Heart left ventricle (tissue), 16 donors: Measurements from ENCODE around the gene CIAO2A. TPM values are rescaled to one million over a fixed set of nuclear protein-coding genes. Genes with fewer than 3 reads are reported as not detected.
A peak's percentile ranks its signal among the peaks of the same experiment; 100 is the strongest.

Experiments
- ATAC-seq, 4 donors: fragments of 200-7000 bp; cut with Tn5 transposase; one replicate each; pipeline ENCODE4 v1.9.1; 2020 to 2022; ENCODE audit warnings: moderate library complexity in 4 of 4, mild to moderate bottlenecking in 3 of 4, moderate number of reproducible peaks in 1 of 4
- DNase-seq, 5 donors: peaks; one replicate each; pipeline ENCODE4 v3.0.0-alpha.2; 2020
- H3K27ac ChIP-seq, 12 donors: fragments of 200-600 bp; sonication (generic) in 4 of 12; one replicate each; pipeline versions ENCODE4 v1.5.0 to v1.8.0; 2016 to 2022; ENCODE audit warnings: mild to moderate bottlenecking in 2 of 12
- H3K27me3 ChIP-seq, 9 donors: fragments of 200-600 bp; sonication (generic) in 2 of 9; one replicate each; pipeline versions ENCODE4 v1.5.1 to v1.8.0; 2016 to 2022; ENCODE audit warnings: mild to moderate bottlenecking in 3 of 9
- H3K36me3 ChIP-seq, 9 donors: fragments of 200-600 bp; sonication (generic) in 2 of 9; one replicate each; pipeline versions ENCODE4 v1.5.0 to v1.8.0; 2018 to 2022; ENCODE audit warnings: mild to moderate bottlenecking in 2 of 9
- H3K4me1 ChIP-seq, 12 donors: fragments of 200-600 bp; sonication (generic) in 4 of 12; one replicate each; pipeline versions ENCODE4 v1.5.0 to v1.8.0; 2016 to 2022; ENCODE audit warnings: mild to moderate bottlenecking in 3 of 12
- H3K4me3 ChIP-seq, 12 donors: fragments of 200-600 bp; sonication (generic) in 4 of 12; one replicate each; pipeline versions ENCODE4 v1.5.0 to v1.8.0; 2017 to 2022; ENCODE audit warnings: mild to moderate bottlenecking in 9 of 12, moderate library complexity in 4 of 12
- H3K9me3 ChIP-seq, 12 donors: fragments of 200-600 bp; sonication (generic) in 4 of 12; one replicate each; pipeline versions ENCODE4 v1.5.0 to v1.8.0; 2016 to 2022; ENCODE audit warnings: mild to moderate bottlenecking in 1 of 12
- POLR2A ChIP-seq, 2 donors: fragments of 450-650 bp; IDR thresholded peaks; one replicate each; pipeline ENCODE4 v1.6.1; 2017; ENCODE audit warnings: antibody characterized with exemption in 2 of 2, mild to moderate bottlenecking in 2 of 2, moderate library complexity in 2 of 2
- WGBS, 4 donors: extraction: QIAGEN DNeasy Blood & Tissue Kit in 2 of 4; methylation state at CpG; one replicate each; pipeline versions ENCODE4 v1.1.5 to v1.1.7; 2013 to 2018; 5-methylcytosine and 5-hydroxymethylcytosine counted together
- intact Hi-C, 10 donors: fragments of 100-400 bp; cut with DNase I; formaldehyde crosslinking; loops; one replicate each; pipeline versions ENCODE4 v1.11.1 to v1.14.2; 2022
- long read RNA-seq, 3 donors: library from polyadenylated mRNA; unstranded; transcript quantifications; one replicate each; pipeline ENCODE4 v2.0.0, GENCODE V29; 2020 to 2021
- polyA plus RNA-seq, 2 donors: library from polyadenylated mRNA; stranded (reverse); fragments of 200-250 nt; gene quantifications; one replicate each; pipeline ENCODE4 v1.2.3, GENCODE V29; 2013
- total RNA-seq, 9 donors: library from RNA; depleted of rRNA in 2 of 9; stranded (reverse); fragments of >200 nt in 2 of 9; fragmentation: NEBNext Ultra II Directional in 3 of 9; extraction: Animal tissue kit (Norgen Biotek cat#: 25700) in 3 of 9; gene quantifications; one replicate each; pipeline versions ENCODE4 v1.1.0 to v1.2.4, GENCODE V29; 2016 to 2023
- TF ChIP-seq, protein P1 (sequence below), 12 donors: fragments of 200-600 bp; sonication (generic) in 4 of 12; IDR thresholded peaks; one replicate each; pipeline versions ENCODE4 v1.5.0 to v1.8.0; 2018 to 2022; ENCODE audit warnings: antibody characterized with exemption in 12 of 12, mild to moderate bottlenecking in 5 of 12
- donor health status: ischemic (EF 13 %, LVEDD 7.1; RV severe dilation, severe dysfunction).
- donor health status: healthy with polysubstance abuse.
- donor health status: DM: no; HTN: yes; CAD: no.
- donor health status: DM: no; HTN: no; CAD: no.
- donor health status: ischemic (EF 25% LVEDD 6.9; RV normal size, moderate dysfunction).
- donor health status: ischemic (EF 25% LVEDD 5.7; RV mildly dilated, moderate dysfunction).
- donor health status: healthy.
- donor health status: DM: yes; HTN: yes; CAD: no.
- donor health status: ischemic (EF 35%, LVEDD 5.7; RV mildly dilated, moderate dysfunction).
- donor health status: nonischemic (EF 11% LVEDD 7.7; RV severe dilation, severe dysfunction).
- donor health status: DM: yes; HTN: yes; CAD: no.
- donor health status: PGD.
- donor health status: ischemic (EF 29% LVEDD 5.4; RV normal size, mild dysfunction).
- donor health status: nonischemic (EF 23%, LVEDD 6.1; RV moderate dilation, normal function).

The CIAO2A gene, protein sequence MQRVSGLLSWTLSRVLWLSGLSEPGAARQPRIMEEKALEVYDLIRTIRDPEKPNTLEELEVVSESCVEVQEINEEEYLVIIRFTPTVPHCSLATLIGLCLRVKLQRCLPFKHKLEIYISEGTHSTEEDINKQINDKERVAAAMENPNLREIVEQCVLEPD
- total RNA-seq = 10 to 100 TPM; 41.6 to 79.5 (median 55.4) TPM
- polyA plus RNA-seq = 100 to 1,000 TPM; 111 to 114 TPM
- long read RNA-seq, donor 1, transcript CIAO2A-201 (5 exons, 1,105 nt) = major isoform, 34 of 44 reads
- long read RNA-seq, donor 1, transcript CIAO2A-202 (4 exons, 826 nt) = minor isoform, 5 of 44 reads
- long read RNA-seq, donor 1, partial matches to known transcripts = 1 of 44 reads
- long read RNA-seq, donor 1, other reads (novel, unspliced or antisense) = 0 of 44 reads
- long read RNA-seq, donor 2, transcript CIAO2A-202 (4 exons, 826 nt) = minor isoform, 15 of 72 reads
- long read RNA-seq, donor 2, transcript CIAO2A-201 (5 exons, 1,105 nt) = major isoform, 54 of 72 reads
- long read RNA-seq, donor 2, partial matches to known transcripts = 0 of 72 reads
- long read RNA-seq, donor 2, other reads (novel, unspliced or antisense) = 3 of 72 reads
- long read RNA-seq, donor 3, transcript CIAO2A-202 (4 exons, 826 nt) = minor isoform, 7 of 41 reads
- long read RNA-seq, donor 3, transcript CIAO2A-201 (5 exons, 1,105 nt) = major isoform, 34 of 41 reads
- long read RNA-seq, donor 3, partial matches to known transcripts = 0 of 41 reads
- long read RNA-seq, donor 3, other reads (novel, unspliced or antisense) = 0 of 41 reads

DNA sequence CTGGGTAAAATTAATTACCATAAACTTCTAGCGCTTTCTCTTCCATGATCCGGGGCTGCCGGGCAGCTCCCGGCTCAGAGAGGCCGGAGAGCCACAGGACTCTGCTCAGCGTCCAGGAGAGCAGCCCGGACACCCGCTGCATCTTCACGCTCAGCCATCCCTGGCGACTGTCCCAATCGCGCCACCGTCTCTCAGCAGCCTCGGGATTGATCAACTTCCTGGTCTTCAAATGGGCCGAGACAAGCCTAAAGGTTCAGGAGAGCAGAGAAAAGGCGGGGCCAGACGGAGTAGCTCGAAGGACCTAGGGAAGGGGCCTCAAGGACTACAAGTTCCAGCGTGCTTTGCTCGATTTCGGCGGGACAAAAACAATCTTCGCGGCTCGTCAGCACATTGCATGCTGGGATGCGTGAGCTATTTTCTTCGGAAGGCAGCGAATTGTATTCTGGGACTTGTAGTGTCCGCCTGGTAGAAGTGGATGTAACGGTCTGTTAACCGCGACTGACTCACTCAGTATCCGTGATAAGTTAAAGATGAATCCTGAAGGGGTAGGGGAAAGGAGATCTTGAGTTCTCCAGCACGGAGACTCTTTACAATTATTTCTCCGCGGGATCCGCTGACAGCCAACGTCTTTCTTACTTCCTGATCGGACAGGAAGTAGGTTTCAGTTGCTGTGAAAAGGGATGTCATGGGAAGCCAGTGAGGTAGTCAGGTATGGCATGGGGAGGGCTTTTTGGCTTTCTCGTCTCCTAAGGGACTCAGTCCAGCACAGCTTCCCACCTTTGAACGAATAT is at the start of gene CIAO2A:
Gene CIAO2A (minus strand): TSS at position 212 of the 791 bp plus-strand sequence. CDS start 70 bp downstream, at position 142.
- ATAC-seq = peak; percentile 79 to 89 (median 88)
- Histone ChIP-seq H3K4me3 (peak within 1 kb of the TSS; percentile 62 to 88 (median 80)), H3K27me3 (no peaks in the 10 kb centered on the region), H3K27ac (peak within 1 kb of the TSS; percentile 80 to 97 (median 88)), H3K9me3 (no peaks in the 10 kb centered on the region), H3K4me1 (peaks cover 5 to 84% (median 58%) of the 10 kb centered on the region in 12 donors), H3K36me3 (peaks cover 0 to 11% (median 2%) of the 10 kb centered on the region in 9 donors)
- TF ChIP-seq POLR2A (IDR thresholded peaks at IDR 0.05) = peak in 1 of 2 donors; percentile 66
- TF ChIP-seq, protein P1, sequence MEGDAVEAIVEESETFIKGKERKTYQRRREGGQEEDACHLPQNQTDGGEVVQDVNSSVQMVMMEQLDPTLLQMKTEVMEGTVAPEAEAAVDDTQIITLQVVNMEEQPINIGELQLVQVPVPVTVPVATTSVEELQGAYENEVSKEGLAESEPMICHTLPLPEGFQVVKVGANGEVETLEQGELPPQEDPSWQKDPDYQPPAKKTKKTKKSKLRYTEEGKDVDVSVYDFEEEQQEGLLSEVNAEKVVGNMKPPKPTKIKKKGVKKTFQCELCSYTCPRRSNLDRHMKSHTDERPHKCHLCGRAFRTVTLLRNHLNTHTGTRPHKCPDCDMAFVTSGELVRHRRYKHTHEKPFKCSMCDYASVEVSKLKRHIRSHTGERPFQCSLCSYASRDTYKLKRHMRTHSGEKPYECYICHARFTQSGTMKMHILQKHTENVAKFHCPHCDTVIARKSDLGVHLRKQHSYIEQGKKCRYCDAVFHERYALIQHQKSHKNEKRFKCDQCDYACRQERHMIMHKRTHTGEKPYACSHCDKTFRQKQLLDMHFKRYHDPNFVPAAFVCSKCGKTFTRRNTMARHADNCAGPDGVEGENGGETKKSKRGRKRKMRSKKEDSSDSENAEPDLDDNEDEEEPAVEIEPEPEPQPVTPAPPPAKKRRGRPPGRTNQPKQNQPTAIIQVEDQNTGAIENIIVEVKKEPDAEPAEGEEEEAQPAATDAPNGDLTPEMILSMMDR (IDR thresholded peaks at IDR 0.05) = no peak
- intact Hi-C loops = loop anchor here in 3 of 10 donors (2.0 to 10.0 kb wide), 3 partner anchors 51 to 69 kb away; partner anchors contain the start of genes PPIB (in 1 of the 3) and SNX22 (in 1 of the 3)
- peak; percentile 93 to 97 (median 96) for DNase-seq
- 0% methylated on average over 38 to 41 of the region's 41 CpGs for WGBS, 4 donors

DNA sequence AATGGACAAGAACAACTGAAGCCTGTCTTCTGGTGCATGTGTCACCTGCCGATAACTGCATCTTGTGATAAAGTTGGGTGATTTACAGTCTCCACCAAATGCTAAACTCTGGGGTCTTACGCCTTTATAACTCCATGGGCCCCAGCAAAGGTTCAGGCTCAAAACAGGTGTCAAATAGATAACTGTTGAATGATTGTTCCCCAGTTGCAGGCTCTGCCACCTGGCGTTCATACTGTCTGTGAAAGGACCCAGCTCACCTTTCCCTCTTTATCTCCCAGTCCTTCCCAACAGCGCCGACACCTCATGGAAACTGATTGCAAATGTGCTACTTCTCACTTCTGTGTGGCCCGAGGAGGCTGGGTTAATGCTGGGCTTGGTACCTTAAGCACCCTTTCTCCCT is 49.6 kb upstream of the CIAO2A start:
- DNase-seq = no peak
- Histone ChIP-seq H3K4me1 (peaks cover 0 to 19% (median 7%) of the 10 kb centered on the region in 12 donors), H3K27ac (no peak overlapping the region), H3K36me3 (peaks cover 0 to 64% (median 52%) of the 10 kb centered on the region in 9 donors), H3K4me3 (no peak overlapping the region), H3K27me3 (no peaks in the 10 kb centered on the region), H3K9me3 (no peaks in the 10 kb centered on the region)
- intact Hi-C loops = loop anchor here in 1 of 10 donors (10.0 kb wide), 1 partner anchor 48 kb away; the partner anchor contains the start of genes CIAO2A and SNX1
- TF ChIP-seq, protein P1 (IDR thresholded peaks at IDR 0.05) = no peak
- TF ChIP-seq POLR2A (IDR thresholded peaks at IDR 0.05) = no peak
- no peak for ATAC-seq
- WGBS, 4 donors = 81 to 89% (median 85%) methylated on average over 6 of the region's 6 CpGs

DNA sequence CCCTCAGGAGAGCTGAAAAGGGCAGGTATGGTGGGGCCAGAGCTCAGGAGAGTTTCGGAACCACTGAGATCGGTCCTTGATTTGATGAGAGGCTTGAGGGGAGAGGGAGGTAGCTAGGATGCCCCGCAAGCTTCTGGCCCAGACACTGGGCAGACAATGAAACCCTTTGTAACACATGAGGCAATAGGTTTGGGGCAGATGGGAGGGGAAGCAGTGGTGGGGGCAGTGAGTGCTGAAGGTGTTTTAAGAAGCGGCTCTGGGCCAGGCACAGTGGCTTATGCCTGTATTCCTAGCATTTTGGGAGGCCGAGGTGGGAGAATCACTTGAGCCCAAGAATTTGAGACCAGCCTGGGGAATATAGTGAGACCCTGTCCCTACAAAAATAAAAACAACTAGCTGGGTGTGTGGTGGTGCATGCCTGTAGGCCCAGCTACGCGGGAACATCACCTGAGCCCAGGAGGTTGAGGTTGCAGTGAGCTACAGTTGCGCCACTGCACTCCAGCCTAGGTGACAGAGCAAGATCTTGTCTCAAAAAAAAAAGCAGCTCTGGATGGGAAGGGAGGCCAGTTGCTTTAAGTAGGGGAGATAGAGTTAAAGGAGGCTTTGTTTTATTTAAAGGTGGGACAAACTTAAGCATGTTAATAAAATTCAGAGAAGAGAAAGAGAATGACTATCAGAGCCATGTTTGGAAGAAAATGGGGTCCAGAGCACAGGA is 48.3 kb upstream of the CIAO2A start:
- no peak for ATAC-seq
- H3K36me3 ChIP-seq = peaks cover 0 to 77% (median 65%) of the 10 kb centered on the region in 9 donors
- H3K9me3 ChIP-seq = no peaks in the 10 kb centered on the region
- no peak overlapping the region for H3K27ac ChIP-seq
- no peak overlapping the region for H3K4me3 ChIP-seq
- H3K27me3 ChIP-seq = no peaks in the 10 kb centered on the region
- TF ChIP-seq POLR2A (IDR thresholded peaks at IDR 0.05) = no peak
- TF ChIP-seq, protein P1 (IDR thresholded peaks at IDR 0.05) = no peak
- H3K4me1 ChIP-seq = peaks cover 0 to 23% (median 6%) of the 10 kb centered on the region in 12 donors
- intact Hi-C loops = loop anchor here in 1 of 10 donors (10.0 kb wide), 1 partner anchor 47 kb away; the partner anchor contains the start of genes CIAO2A and SNX1
- WGBS, 4 donors = 95 to 97% (median 96%) methylated on average over 8 of the region's 8 CpGs
- no peak for DNase-seq
